H1 (cell line): ENCODE results near the gene AGPAT4. TPM values are rescaled to one million over a fixed set of nuclear protein-coding genes. Genes with fewer than 3 reads are reported as not detected.

Source experiments
- CTCF ChIA-PET: fragments of 300-600 bp; sonication (Branson Sonifier 250); formaldehyde crosslinking; loops from one replicate; lab custom pipeline; 2021; ENCODE audit not compliant: partially characterized antibody; lab: Charles Lee
- POLR2A ChIA-PET: fragments of 300-600 bp; sonication (Branson Sonifier 250); formaldehyde crosslinking; loops from one replicate; lab custom pipeline; 2021; ENCODE audit warnings: inconsistent platforms; ENCODE audit not compliant: partially characterized antibody; lab: Charles Lee
- DNase-seq, 2 experiments: peaks; one replicate each; pipeline versions ENCODE4 v3.0.0 to v3.0.0-alpha.2; 2010 to 2022; ENCODE audit warnings: low spot score in 2 of 2, low read depth in 1 of 2, mixed read lengths in 1 of 2
- FAIRE-seq: peaks from 2 replicates; lab custom pipeline; 2011; peaks lifted over from hg19 to GRCh38; lab: Jason Lieb, UNC
- H2AFZ ChIP-seq: 2 replicates; pipeline ENCODE4 v1.8.1; 2012; ENCODE audit warnings: low read length, inconsistent platforms
- H2AK5ac ChIP-seq: 2 replicates; pipeline ENCODE4 v1.6.1; 2013; ENCODE audit warnings: low read depth, low read length
- H2BK120ac ChIP-seq: replicated peaks from 2 replicates; pipeline ENCODE3; 2013; ENCODE audit warnings: low read depth, low read length, inconsistent platforms
- H2BK12ac ChIP-seq: 2 replicates; pipeline ENCODE4 v1.6.1; 2013; ENCODE audit warnings: low read depth, low read length
- H2BK15ac ChIP-seq: 2 replicates; pipeline ENCODE4 v1.6.1; 2013; ENCODE audit warnings: low read length
- H2BK20ac ChIP-seq: 2 replicates; pipeline ENCODE4 v1.6.1; 2013; ENCODE audit warnings: low read length
- H2BK5ac ChIP-seq: 2 replicates; pipeline ENCODE4 v1.6.1; 2013; ENCODE audit warnings: low read depth, low read length
- H3K14ac ChIP-seq: 2 replicates; pipeline ENCODE4 v1.6.1; 2013; ENCODE audit warnings: inconsistent platforms; ENCODE audit not compliant: insufficient read length
- H3K18ac ChIP-seq: 2 replicates; pipeline ENCODE4 v1.6.1; 2013; ENCODE audit warnings: low read length; ENCODE audit errors: extremely low read depth
- H3K23ac ChIP-seq: 2 replicates; pipeline ENCODE4 v1.6.1; 2013; ENCODE audit warnings: inconsistent platforms; ENCODE audit not compliant: insufficient read length
- H3K23me2 ChIP-seq: 2 replicates; pipeline ENCODE4 v1.6.1; 2013; ENCODE audit warnings: low read depth, low read length
- H3K27ac ChIP-seq: 2 replicates; pipeline ENCODE4 v1.6.1; 2011; ENCODE audit warnings: low read depth, low read length, inconsistent platforms
- H3K27me3 ChIP-seq, 4 experiments: replicated peaks in 1 of 4; 1 replicate in 1 of 4; 2 replicates in 3 of 4; pipeline versions ENCODE4 v1.6.1 to v1.8.1; 2011 to 2013; ENCODE audit warnings: low read length in 3 of 4, mild to moderate bottlenecking in 3 of 4, inconsistent platforms in 2 of 4, mixed read lengths in 2 of 4, moderate library complexity in 1 of 4; ENCODE audit not compliant: control insufficient read depth in 3 of 4, insufficient read depth in 3 of 4; ENCODE audit errors: extremely low read depth in 1 of 4
- H3K36me3 ChIP-seq, 4 experiments: 2 replicates each; pipeline versions ENCODE4 v1.6.1 to v1.8.1; 2011 to 2013; ENCODE audit warnings: mild to moderate bottlenecking in 4 of 4, low read length in 3 of 4, moderate library complexity in 2 of 4, control low read depth in 1 of 4, inconsistent platforms in 1 of 4; ENCODE audit not compliant: insufficient read depth in 4 of 4, control insufficient read depth in 2 of 4
- H3K4ac ChIP-seq: replicated peaks from 2 replicates; pipeline ENCODE3; 2013; ENCODE audit warnings: low read length, low read depth, mixed read lengths, inconsistent platforms; ENCODE audit not compliant: insufficient read length
- H3K4me1 ChIP-seq, 4 experiments: replicated peaks in 1 of 4; 1 replicate in 1 of 4; 2 replicates in 3 of 4; pipeline versions ENCODE4 v1.6.1 to v1.8.1; 2011 to 2013; ENCODE audit warnings: low read length in 3 of 4, inconsistent platforms in 2 of 4, mixed read lengths in 1 of 4; ENCODE audit not compliant: insufficient read depth in 4 of 4, control insufficient read depth in 3 of 4
- H3K4me2 ChIP-seq, 2 experiments: 2 replicates each; pipeline versions ENCODE4 v1.6.1 to v1.8.1; 2011 to 2013; ENCODE audit warnings: low read depth in 2 of 2, low read length in 2 of 2, control low read depth in 1 of 2, inconsistent platforms in 1 of 2, mild to moderate bottlenecking in 1 of 2; ENCODE audit not compliant: insufficient read depth in 1 of 2
- H3K4me3 ChIP-seq, 4 experiments: fragments of 200-600, 300-600 bp in 1 of 4; sonication (generic), shearing (Covaris generic), sonication (Bioruptor Twin) in 1 of 4; 2 replicates each; pipeline versions ENCODE4 v1.5.1 to v1.8.1; 2011 to 2016; ENCODE audit warnings: low read length in 4 of 4, low read depth in 3 of 4, control low read depth in 2 of 4, inconsistent platforms in 2 of 4, mild to moderate bottlenecking in 2 of 4, mixed read lengths in 1 of 4, moderate library complexity in 1 of 4; ENCODE audit not compliant: insufficient read depth in 2 of 4; ENCODE audit errors: extremely low read depth in 1 of 4
- H3K56ac ChIP-seq: replicated peaks from 2 replicates; pipeline ENCODE3; 2013; ENCODE audit warnings: low read depth, mild to moderate bottlenecking, mixed read lengths, low read length, inconsistent platforms; ENCODE audit not compliant: insufficient read length
- H3K79me1 ChIP-seq: 2 replicates; pipeline ENCODE4 v1.6.1; 2013; ENCODE audit warnings: low read depth, low read length, control low read depth
- H3K79me2 ChIP-seq, 2 experiments: 2 replicates each; pipeline versions ENCODE4 v1.6.1 to v1.8.1; 2012 to 2013; ENCODE audit warnings: low read length in 2 of 2, mild to moderate bottlenecking in 2 of 2, inconsistent platforms in 1 of 2; ENCODE audit not compliant: insufficient read depth in 2 of 2, control insufficient read depth in 1 of 2
- H3K9ac ChIP-seq, 4 experiments: replicated peaks in 1 of 4; 1 replicate in 1 of 4; 2 replicates in 3 of 4; pipeline versions ENCODE4 v1.6.1 to v1.8.1; 2011 to 2013; ENCODE audit warnings: low read depth in 3 of 4, low read length in 3 of 4, control low read depth in 2 of 4, mild to moderate bottlenecking in 2 of 4, moderate library complexity in 2 of 4, inconsistent platforms in 1 of 4; ENCODE audit errors: extremely low read depth in 1 of 4
- H3K9me3 ChIP-seq, 2 experiments: 2 replicates each; pipeline versions ENCODE4 v1.6.1 to v1.8.1; 2012 to 2013; ENCODE audit warnings: mild to moderate bottlenecking in 2 of 2, moderate library complexity in 2 of 2, control low read depth in 1 of 2, inconsistent platforms in 1 of 2, low read depth in 1 of 2, low read length in 1 of 2, mixed read lengths in 1 of 2; ENCODE audit not compliant: insufficient read depth in 2 of 2
- H4K20me1 ChIP-seq, 2 experiments: replicated peaks in 1 of 2; 2 replicates each; pipeline versions ENCODE3 to v1.8.1; 2011 to 2013; ENCODE audit warnings: inconsistent platforms in 2 of 2, low read length in 2 of 2, mild to moderate bottlenecking in 1 of 2; ENCODE audit not compliant: insufficient read depth in 2 of 2, control insufficient read depth in 1 of 2
- H4K5ac ChIP-seq: 2 replicates; pipeline ENCODE4 v1.6.1; 2013; ENCODE audit warnings: low read length, low read depth, mixed read lengths, inconsistent platforms; ENCODE audit not compliant: insufficient read length
- H4K8ac ChIP-seq: 2 replicates; pipeline ENCODE4 v1.8.0; 2013; ENCODE audit warnings: mild to moderate bottlenecking, moderate library complexity, low read length, inconsistent platforms; ENCODE audit not compliant: insufficient read depth; ENCODE audit errors: extremely low read depth
- H4K91ac ChIP-seq: replicated peaks from 2 replicates; pipeline ENCODE3; 2013; ENCODE audit warnings: low read length, mixed read lengths, inconsistent platforms; ENCODE audit not compliant: insufficient read length
- BCL11A ChIP-seq, 2 experiments: IDR thresholded peaks; one replicate each; pipeline ENCODE4 v1.6.1; 2011; ENCODE audit warnings: low read depth in 2 of 2, low read length in 2 of 2, mild to moderate bottlenecking in 2 of 2
- CBX5 ChIP-seq: fragments of 300-800, 300-1000 bp; sonication (generic); IDR thresholded peaks from 2 replicates; pipeline ENCODE4 v1.7.1; 2016; ENCODE audit warnings: antibody characterized with exemption, low read length, low read depth
- CHD1 ChIP-seq: IDR thresholded peaks from 2 replicates; pipeline ENCODE4 v1.6.1; 2012; ENCODE audit warnings: low read depth, low read length, improper control_type of control experiment
- E2F6 ChIP-seq: IDR thresholded peaks from 2 replicates; pipeline ENCODE4 v1.6.1; 2012; ENCODE audit warnings: inconsistent platforms
- EGR1 ChIP-seq: IDR thresholded peaks from 2 replicates; pipeline ENCODE4 v1.6.1; 2011; ENCODE audit warnings: low read depth, low read length, borderline replicate concordance
- EZH2 ChIP-seq: fragments of 200-600 bp; sonication (generic); IDR thresholded peaks from 2 replicates; pipeline ENCODE4 v1.7.1; 2012; ENCODE audit warnings: low read depth, mild to moderate bottlenecking, moderate library complexity, low read length, inconsistent platforms; ENCODE audit not compliant: severe bottlenecking
- POLR2AphosphoS5 ChIP-seq: IDR thresholded peaks from 2 replicates; pipeline ENCODE4 v1.6.1; 2011; ENCODE audit warnings: low read depth, low read length
- RAD21 ChIP-seq, 2 experiments: IDR thresholded peaks in 1 of 2; conservative IDR thresholded peaks in 1 of 2; 2 replicates each; pipeline ENCODE4 v1.6.1; 2011; ENCODE audit warnings: low read depth in 2 of 2, low read length in 2 of 2, improper control_type of control experiment in 1 of 2, inconsistent platforms in 1 of 2, mild to moderate bottlenecking in 1 of 2, moderate library complexity in 1 of 2
- SIRT6 ChIP-seq: IDR thresholded peaks from one replicate; pipeline ENCODE4 v1.7.1; 2012; ENCODE audit warnings: low read length, inconsistent platforms
- USF2 ChIP-seq: IDR thresholded peaks from 2 replicates; pipeline ENCODE4 v1.6.1; 2011; ENCODE audit warnings: low read length, improper control_type of control experiment
- YY1 ChIP-seq: IDR thresholded peaks from 2 replicates; pipeline ENCODE4 v1.6.1; 2011; ENCODE audit warnings: low read depth, mild to moderate bottlenecking, low read length
- WGBS, 2 experiments: shearing (Covaris generic) in 1 of 2; methylation state at CpG; one replicate each; pipeline versions ENCODE4 v1.1.6 to v1.1.7; 2013 to 2015; ENCODE audit warnings: low lambda C conversion rate in 2 of 2, mixed read lengths in 2 of 2, inconsistent platforms in 1 of 2, low coverage in 1 of 2, missing lambda C conversion rate in 1 of 2; ENCODE audit not compliant: insufficient replicate concordance in 2 of 2, insufficient coverage in 1 of 2, insufficient read length in 1 of 2; ENCODE audit errors: extremely low coverage in 1 of 2, missing lambda C conversion rate in 1 of 2; 5-methylcytosine and 5-hydroxymethylcytosine counted together
- polyA plus RNA-seq, 7 experiments: library from polyadenylated mRNA; depleted of rRNA in 3 of 7; stranded (reverse) in 5 of 7; unstranded in 2 of 7; fragments of >200 nt in 5 of 7; fragments of 200-250 nt in 2 of 7; gene quantifications; 1 replicate in 5 of 7; 2 replicates in 1 of 7; 4 replicates in 1 of 7; pipeline versions ENCODE4 v1.2.1 to v1.2.3, GENCODE V29; 2011 to 2013; ENCODE audit warnings: missing spikeins in 2 of 7, mixed read lengths in 2 of 7
- total RNA-seq: library from RNA; stranded (reverse); fragmentation: NEBNext Ultra II Directional; extraction: Animal tissue kit (Norgen Biotek cat#: 25700); gene quantifications from 2 replicates; pipeline ENCODE4 v1.2.1, GENCODE V29; 2021
- TF ChIP-seq, protein P1 (sequence below): IDR thresholded peaks from 2 replicates; pipeline ENCODE4 v1.6.1; 2012; ENCODE audit warnings: inconsistent platforms

Gene AGPAT4
- total and polyA plus RNA-seq, 2 of the 8 experiments (the other 6 are each of a cell fraction or from before 2014, with no cell fraction given): 13.5 to 23.8 TPM

DNA sequence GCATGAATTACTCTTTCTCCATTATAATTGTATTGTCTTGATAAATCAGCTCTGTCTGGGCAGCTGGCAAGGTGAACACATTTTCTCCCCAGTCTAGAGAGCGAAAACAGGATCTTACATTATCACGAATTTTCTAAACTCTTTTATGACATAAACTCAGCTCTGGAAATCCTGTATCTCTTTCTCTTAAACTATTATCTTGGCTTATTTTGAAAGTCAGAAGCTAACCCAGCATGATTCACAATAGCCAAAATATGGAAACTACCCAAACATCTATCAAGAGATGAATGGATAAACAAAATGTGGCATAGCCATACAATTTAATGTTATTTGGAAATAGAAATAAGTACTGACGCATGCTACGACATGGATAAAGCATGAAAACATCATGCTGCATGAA lies 25.9 kb upstream of the AGPAT4 start:
- no peak overlapping the region for H4K91ac ChIP-seq
- H3K4me1 ChIP-seq: peaks cover 0 to 2% (median 0%) of the 10 kb centered on the region in 4 experiments; a peak in 2 of 7 replicates
- no peak overlapping the region for H2AK5ac ChIP-seq
- H3K36me3 ChIP-seq: no peaks in the 10 kb centered on the region; a peak in 1 of 8 replicates
- DNase-seq: no peak
- no peak overlapping the region for H2BK5ac ChIP-seq
- no peak overlapping the region for H3K4me3 ChIP-seq
- H2BK15ac ChIP-seq: no peak overlapping the region
- ChIA-PET POLR2A (interaction anchor here (2.7 kb wide), 1 partner anchor 25 kb away, joined by 11 read pairs; the partner anchor contains the start of gene AGPAT4), CTCF (interaction anchor here (0.8 to 1.3 kb wide), 3 partner anchors 50 to 71 kb away, joined by 3 read pairs; no protein-coding TSS in a partner anchor)
- no peak overlapping the region for H3K27ac ChIP-seq
- H3K27me3 ChIP-seq: no peaks in the 10 kb centered on the region
- no peak overlapping the region for H2AFZ ChIP-seq
- no peaks in the 10 kb centered on the region for H4K20me1 ChIP-seq
- peaks cover 11 to 19% of the 10 kb centered on the region in 2 experiments for H3K9me3 ChIP-seq
- no peak overlapping the region for H4K8ac ChIP-seq
- H3K14ac ChIP-seq: no peak overlapping the region
- H2BK20ac ChIP-seq: no peak overlapping the region
- no peaks in the 10 kb centered on the region for H3K79me1 ChIP-seq
- 88% methylated on average over 4 of the region's 4 CpGs; no CpG with 5 or more reads in 1 of the 2 experiments for WGBS, 2 experiments
- H2BK12ac ChIP-seq: no peak overlapping the region
- no peak overlapping the region for H3K9ac ChIP-seq
- H3K4me2 ChIP-seq: no peak overlapping the region
- H3K79me2 ChIP-seq: no peaks in the 10 kb centered on the region
- no peak overlapping the region for H2BK120ac ChIP-seq
- no peak overlapping the region for H3K56ac ChIP-seq
- H3K23ac ChIP-seq: no peak overlapping the region
- H3K18ac ChIP-seq: no peak overlapping the region
- H3K23me2 ChIP-seq: no peaks in the 10 kb centered on the region
- FAIRE-seq: no peak
- H4K5ac ChIP-seq: no peak overlapping the region
- no peak overlapping the region for H3K4ac ChIP-seq
- TF ChIP-seq CHD1 (no peak), CBX5 (no peak), SIRT6 (no peak), YY1 (no peak), BCL11A (IDR thresholded peaks at IDR 0.05; ENCODE audit: low read depth in 2 of 2, low read length in 2 of 2) (no peak), RAD21 (IDR thresholded peaks at IDR 0.05 in 1 of 2, conservative IDR thresholded peaks at IDR 0.05 in 1 of 2; ENCODE audit: low read depth in 2 of 2, low read length in 2 of 2) (no peak), E2F6 (no peak), POLR2AphosphoS5 (no peak), EZH2 (no peak), EGR1 (no peak), USF2 (no peak)
- TF ChIP-seq, protein P1, sequence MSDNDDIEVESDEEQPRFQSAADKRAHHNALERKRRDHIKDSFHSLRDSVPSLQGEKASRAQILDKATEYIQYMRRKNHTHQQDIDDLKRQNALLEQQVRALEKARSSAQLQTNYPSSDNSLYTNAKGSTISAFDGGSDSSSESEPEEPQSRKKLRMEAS: no peak
